Chondrocyte (in vitro differentiated cells): Measurements from ENCODE around the gene MYCBP2. TPM values are rescaled to one million over a fixed set of nuclear protein-coding genes. Genes with fewer than 3 reads are reported as not detected.

Experiments
- DNase-seq: peaks from one replicate; pipeline ENCODE4 v3.0.0; 2021; ENCODE audit warnings: mixed read lengths, low spot score
- H3K27ac Mint-ChIP-seq: one replicate; pipeline ENCODE4 v1.8.0; 2021; ENCODE audit warnings: mild to moderate bottlenecking, moderate library complexity, mixed read lengths; ENCODE audit not compliant: unreplicated experiment
- H3K27me3 Mint-ChIP-seq: 2 replicates; pipeline ENCODE4 v1.8.0; 2021; ENCODE audit warnings: low read depth, mixed read lengths
- H3K36me3 Mint-ChIP-seq: 2 replicates; pipeline ENCODE4 v1.8.0; 2021; ENCODE audit warnings: low read depth, mixed read lengths
- H3K4me1 Mint-ChIP-seq: 2 replicates; pipeline ENCODE4 v1.8.0; 2021; ENCODE audit warnings: low read depth, mild to moderate bottlenecking, mixed read lengths
- H3K4me3 Mint-ChIP-seq: one replicate; pipeline ENCODE4 v1.8.0; 2021; ENCODE audit warnings: mild to moderate bottlenecking, moderate library complexity, mixed read lengths; ENCODE audit not compliant: unreplicated experiment
- H3K9me3 Mint-ChIP-seq: 2 replicates; pipeline ENCODE4 v1.8.0; 2021; ENCODE audit warnings: low read depth, mixed read lengths
- total RNA-seq: library from RNA; stranded (reverse); gene quantifications from 3 replicates; pipeline ENCODE4 v1.2.1, GENCODE V29; 2021
- TF ChIP-seq, protein P1 (sequence below): fragments of 200-600 bp; sonication (generic); IDR thresholded peaks from 2 replicates; pipeline ENCODE4 v1.5.0; 2021; ENCODE audit warnings: antibody characterized with exemption, mild to moderate bottlenecking, moderate library complexity

Gene MYCBP2
- total RNA-seq, 1 donor from 2014 or later: 59.5 TPM

DNA sequence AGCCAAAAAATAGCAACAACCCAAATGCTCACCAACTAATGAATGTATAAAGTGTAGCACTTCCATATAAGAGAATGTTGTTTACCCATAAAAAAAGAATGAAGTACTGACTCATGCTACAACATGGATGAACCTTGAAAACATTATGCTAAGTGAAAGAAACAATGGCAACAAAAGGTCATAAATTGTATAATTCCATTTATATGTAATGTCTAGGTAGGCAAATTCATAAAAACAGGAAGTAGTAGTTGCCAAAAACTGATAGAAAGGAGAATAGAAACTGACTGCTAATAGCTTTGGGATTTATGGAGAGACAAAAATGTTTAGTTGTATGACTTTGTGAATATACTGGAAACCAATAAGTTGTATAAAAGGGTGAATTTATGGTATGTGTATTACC, 21.6 kb downstream of the MYCBP2 start:
- Mint-ChIP-seq H3K27me3 (no peaks in the 10 kb centered on the region), H3K36me3 (peaks cover 2% of the 10 kb centered on the region), H3K4me3 (no peak overlapping the region), H3K4me1 (peaks cover 47% of the 10 kb centered on the region), H3K27ac (no peak overlapping the region), H3K9me3 (peaks cover 10% of the 10 kb centered on the region)
- TF ChIP-seq, protein P1, sequence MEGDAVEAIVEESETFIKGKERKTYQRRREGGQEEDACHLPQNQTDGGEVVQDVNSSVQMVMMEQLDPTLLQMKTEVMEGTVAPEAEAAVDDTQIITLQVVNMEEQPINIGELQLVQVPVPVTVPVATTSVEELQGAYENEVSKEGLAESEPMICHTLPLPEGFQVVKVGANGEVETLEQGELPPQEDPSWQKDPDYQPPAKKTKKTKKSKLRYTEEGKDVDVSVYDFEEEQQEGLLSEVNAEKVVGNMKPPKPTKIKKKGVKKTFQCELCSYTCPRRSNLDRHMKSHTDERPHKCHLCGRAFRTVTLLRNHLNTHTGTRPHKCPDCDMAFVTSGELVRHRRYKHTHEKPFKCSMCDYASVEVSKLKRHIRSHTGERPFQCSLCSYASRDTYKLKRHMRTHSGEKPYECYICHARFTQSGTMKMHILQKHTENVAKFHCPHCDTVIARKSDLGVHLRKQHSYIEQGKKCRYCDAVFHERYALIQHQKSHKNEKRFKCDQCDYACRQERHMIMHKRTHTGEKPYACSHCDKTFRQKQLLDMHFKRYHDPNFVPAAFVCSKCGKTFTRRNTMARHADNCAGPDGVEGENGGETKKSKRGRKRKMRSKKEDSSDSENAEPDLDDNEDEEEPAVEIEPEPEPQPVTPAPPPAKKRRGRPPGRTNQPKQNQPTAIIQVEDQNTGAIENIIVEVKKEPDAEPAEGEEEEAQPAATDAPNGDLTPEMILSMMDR: no peak
- no peak for DNase-seq

DNA sequence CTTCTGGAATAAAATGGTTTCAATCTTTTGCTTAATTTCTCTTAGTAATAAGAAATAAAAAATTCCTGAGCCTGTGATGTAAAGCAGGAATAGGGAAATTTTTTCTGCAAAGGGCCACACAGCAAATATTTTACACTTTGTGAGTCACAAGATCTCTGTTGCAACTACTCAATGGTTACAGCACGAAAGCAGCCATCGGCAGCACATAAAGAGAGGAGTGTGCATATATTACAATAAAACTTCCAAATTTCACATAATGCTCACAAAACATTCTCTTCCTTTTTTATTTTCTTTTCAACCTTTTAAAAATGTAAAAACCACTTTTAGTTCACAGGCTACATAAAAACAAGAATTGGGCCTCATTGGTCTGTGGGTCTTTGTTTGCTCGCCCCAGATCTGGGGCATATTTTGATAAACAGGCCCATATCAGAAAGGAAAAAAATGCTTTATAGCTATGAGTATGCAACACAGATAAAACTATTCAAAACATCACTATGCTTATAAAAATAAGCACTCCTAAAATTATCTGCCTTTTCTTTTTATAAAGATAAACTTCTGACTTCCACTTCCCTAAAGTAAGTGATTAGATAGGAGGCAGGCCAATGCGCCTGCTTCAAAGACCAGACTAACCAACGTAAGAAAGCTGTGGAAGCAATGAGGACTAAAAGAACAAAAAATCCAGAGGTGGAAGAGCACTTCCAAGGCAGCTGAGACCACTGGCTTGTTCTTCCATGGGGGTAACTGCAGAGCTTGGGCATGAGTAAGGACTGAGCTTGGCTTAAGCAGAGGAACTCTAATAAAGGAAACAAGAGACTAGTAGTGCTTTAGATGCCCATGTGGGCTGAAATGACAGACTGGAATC, 26.5 kb downstream of the MYCBP2 start:
- Mint-ChIP-seq H3K9me3 (peaks cover 9% of the 10 kb centered on the region), H3K36me3 (peaks cover 4% of the 10 kb centered on the region), H3K4me1 (peaks cover 39% of the 10 kb centered on the region), H3K27ac (peak overlapping the region; percentile 89), H3K4me3 (peak overlapping the region; percentile 40), H3K27me3 (no peaks in the 10 kb centered on the region)
- no peak for DNase-seq
- TF ChIP-seq, protein P1: no peak

DNA sequence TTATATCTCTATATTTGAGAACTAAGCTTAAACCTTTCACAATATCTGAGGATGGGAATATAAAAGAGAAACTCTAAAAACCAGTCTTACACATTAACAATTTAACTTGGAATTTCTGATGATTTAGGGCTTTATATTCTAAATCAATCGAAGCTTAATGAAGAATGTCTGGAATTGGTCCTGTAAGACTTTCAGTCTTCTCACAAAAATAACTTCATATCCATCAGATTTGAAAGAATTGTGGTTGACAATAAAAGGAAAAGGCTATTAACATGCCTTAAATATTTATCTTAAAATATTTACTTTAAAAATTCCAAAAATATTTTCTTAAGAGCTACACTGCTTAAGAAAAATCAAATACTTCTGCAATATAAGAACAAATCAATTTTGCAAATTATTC, 27.3 kb downstream of the MYCBP2 start:
- Mint-ChIP-seq H3K4me1 (peaks cover 39% of the 10 kb centered on the region), H3K27me3 (no peaks in the 10 kb centered on the region), H3K9me3 (peaks cover 4% of the 10 kb centered on the region), H3K4me3 (no peak overlapping the region), H3K36me3 (peaks cover 7% of the 10 kb centered on the region), H3K27ac (peak overlapping the region; percentile 89)
- TF ChIP-seq, protein P1: no peak
- no peak for DNase-seq

DNA sequence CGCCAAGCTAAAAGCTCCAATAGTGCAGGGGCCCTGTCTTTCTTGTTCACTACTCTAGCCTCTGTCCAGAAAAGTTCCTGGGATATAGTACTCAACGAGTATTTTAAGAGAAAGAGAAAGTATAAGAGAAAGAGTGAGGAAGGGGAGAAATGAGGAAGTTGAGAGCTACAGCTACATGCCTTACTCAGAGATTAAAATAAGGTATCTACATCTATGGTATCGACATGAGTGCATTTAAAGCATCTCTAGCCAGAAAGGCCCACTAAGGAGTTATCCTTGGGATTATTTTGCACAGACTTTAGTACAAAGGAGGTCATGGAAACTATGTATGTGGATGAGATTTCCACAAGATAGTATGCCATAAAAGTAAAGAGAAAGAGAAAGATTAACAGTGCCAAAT, 28.5 kb downstream of the MYCBP2 start:
- H3K27me3 Mint-ChIP-seq: no peaks in the 10 kb centered on the region
- no peak for DNase-seq

DNA sequence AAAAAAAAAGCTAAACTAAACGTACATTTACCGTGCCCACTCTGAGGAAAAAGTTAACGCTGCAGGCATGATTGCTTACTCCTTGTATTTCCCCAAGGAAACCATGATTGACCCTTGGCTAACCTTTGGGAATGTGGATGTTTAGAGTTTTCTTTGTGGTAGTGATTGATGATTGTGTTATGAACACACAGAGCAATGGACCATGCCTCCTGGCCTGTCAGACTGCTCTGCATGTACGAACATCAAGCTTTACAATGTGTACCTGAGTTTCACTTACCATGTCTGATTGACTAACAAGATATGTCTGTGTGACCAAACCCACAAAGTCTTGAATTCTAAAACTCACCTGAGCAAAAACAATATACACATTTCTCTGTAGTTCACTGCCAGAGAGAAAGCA, 35.1 kb downstream of the MYCBP2 start:
- Mint-ChIP-seq H3K36me3 (peaks cover 30% of the 10 kb centered on the region), H3K4me3 (no peak overlapping the region), H3K27ac (no peak overlapping the region), H3K9me3 (peaks cover 7% of the 10 kb centered on the region), H3K27me3 (no peaks in the 10 kb centered on the region), H3K4me1 (no peaks in the 10 kb centered on the region)
- TF ChIP-seq, protein P1: no peak
- DNase-seq: no peak

More for the DNA sequence above, 28.5 kb downstream of the MYCBP2 start:
- no peak overlapping the region for H3K4me3 Mint-ChIP-seq
- H3K27ac Mint-ChIP-seq: no peak overlapping the region
- no peaks in the 10 kb centered on the region for H3K9me3 Mint-ChIP-seq
- TF ChIP-seq, protein P1: no peak
- H3K4me1 Mint-ChIP-seq: peaks cover 39% of the 10 kb centered on the region
- H3K36me3 Mint-ChIP-seq: peaks cover 6% of the 10 kb centered on the region
